ENCODE results near the gene LRRC36.
A peak's percentile ranks its signal among the peaks of the same experiment; 100 is the strongest.

The LRRC36 gene

DNA sequence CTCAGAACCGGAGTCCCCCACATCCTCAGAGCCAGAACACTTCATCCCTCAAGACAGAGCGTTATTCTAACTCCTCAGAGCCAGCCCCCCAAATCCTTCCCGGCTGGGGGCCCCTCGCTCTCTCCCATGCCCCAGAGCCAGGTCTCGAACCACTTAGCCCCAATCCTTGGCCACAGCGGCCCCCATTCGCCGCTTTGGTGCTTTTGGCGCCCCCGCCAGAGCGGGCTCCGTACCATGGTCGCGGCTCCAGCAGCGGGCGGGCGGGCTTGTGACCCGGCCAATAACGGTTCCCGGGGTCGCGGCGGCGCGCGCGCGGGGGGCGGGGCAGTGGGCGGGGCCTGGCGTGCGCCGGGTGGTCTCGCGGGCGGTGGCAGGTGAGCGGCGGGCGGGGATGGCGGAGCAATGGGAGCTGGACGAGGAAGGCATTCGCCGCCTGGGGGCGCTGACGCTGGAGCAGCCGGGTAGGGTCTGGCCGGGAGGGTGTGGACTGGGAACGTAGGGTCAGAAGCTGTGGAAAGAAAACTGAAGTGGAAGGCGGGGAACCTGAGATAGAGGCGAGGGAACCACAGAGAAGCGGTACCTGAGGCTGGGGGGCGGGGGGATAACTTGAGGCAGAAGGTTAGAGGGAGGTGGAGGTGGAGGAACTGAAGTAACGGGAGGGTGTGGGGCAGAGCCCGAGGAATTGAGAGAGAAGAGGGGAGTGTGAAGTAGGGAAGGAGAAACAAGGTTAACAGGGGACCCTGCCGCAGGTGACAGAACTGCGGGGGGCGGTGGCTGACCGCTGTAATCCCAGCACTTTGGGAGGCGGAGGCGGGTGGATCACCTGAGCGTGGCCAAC, at the start of gene LRRC36, which contains the start of gene KCTD19 (continued):
- TF ChIP-seq ZBTB49 (tag by site-specific recombination; IDR thresholded peaks at IDR 0.05; ENCODE audit: low read depth), result no peak
- TF ChIP-seq ZNF404 (tag by site-specific recombination; IDR thresholded peaks at IDR 0.05), result no peak
- TF ChIP-seq ZNF211 (tag by site-specific recombination; IDR thresholded peaks at IDR 0.05; ENCODE audit: low read depth), result no peak

- no peaks in the 10 kb centered on the region for H3K9me3 ChIP-seq (ENCODE audit: control insufficient read depth, insufficient read depth, low read depth, low read length)
- no peak overlapping the region for H3K27ac ChIP-seq (ENCODE audit: extremely low read depth, low read depth, low read length)
- H3K4me3 ChIP-seq (ENCODE audit: low read depth, low read length), result no peak overlapping the region
- POLR2A ChIA-PET, result interaction anchor here (0.6 to 0.9 kb wide), 2 partner anchors 33 to 49 kb away, joined by 3 to 7 read pairs; partner anchors contain the start of genes KCTD19 and LRRC36
- CTCF ChIA-PET, result interaction anchor here (0.6 to 3.8 kb wide), 5 partner anchors 9 to 61 kb away, joined by 3 to 14 read pairs (median 3); no protein-coding TSS in a partner anchor
- peaks cover 0 to 35% of the 10 kb centered on the region in 2 experiments; a peak in 2 of 3 replicates for H3K36me3 ChIP-seq (ENCODE audit: control insufficient read depth in 2 of 2, insufficient read depth in 1 of 2, low read length in 2 of 2)
- no peaks in the 10 kb centered on the region for H3K4me1 ChIP-seq (ENCODE audit: control insufficient read depth, insufficient read depth, low read length)
- no peak for TF ChIP-seq ZNF404 (tag by site-specific recombination; IDR thresholded peaks at IDR 0.05)
- no peak for TF ChIP-seq ZNF560 (tag by site-specific recombination; IDR thresholded peaks at IDR 0.05; ENCODE audit: borderline replicate concordance)
- TF ChIP-seq ZNF302 (tag by site-specific recombination; IDR thresholded peaks at IDR 0.05; ENCODE audit: low read depth), result no peak
- TF ChIP-seq ZBTB6 (tag by site-specific recombination; IDR thresholded peaks at IDR 0.05), result no peak
- peak; percentile 81 for TF ChIP-seq ZNF660 (tag by site-specific recombination; IDR thresholded peaks at IDR 0.05)
- TF ChIP-seq ZNF664 (tag by site-specific recombination; IDR thresholded peaks at IDR 0.05), result no peak
- no peak for TF ChIP-seq ZNF174 (tag by site-specific recombination; IDR thresholded peaks at IDR 0.05)
- TF ChIP-seq, protein P1, sequence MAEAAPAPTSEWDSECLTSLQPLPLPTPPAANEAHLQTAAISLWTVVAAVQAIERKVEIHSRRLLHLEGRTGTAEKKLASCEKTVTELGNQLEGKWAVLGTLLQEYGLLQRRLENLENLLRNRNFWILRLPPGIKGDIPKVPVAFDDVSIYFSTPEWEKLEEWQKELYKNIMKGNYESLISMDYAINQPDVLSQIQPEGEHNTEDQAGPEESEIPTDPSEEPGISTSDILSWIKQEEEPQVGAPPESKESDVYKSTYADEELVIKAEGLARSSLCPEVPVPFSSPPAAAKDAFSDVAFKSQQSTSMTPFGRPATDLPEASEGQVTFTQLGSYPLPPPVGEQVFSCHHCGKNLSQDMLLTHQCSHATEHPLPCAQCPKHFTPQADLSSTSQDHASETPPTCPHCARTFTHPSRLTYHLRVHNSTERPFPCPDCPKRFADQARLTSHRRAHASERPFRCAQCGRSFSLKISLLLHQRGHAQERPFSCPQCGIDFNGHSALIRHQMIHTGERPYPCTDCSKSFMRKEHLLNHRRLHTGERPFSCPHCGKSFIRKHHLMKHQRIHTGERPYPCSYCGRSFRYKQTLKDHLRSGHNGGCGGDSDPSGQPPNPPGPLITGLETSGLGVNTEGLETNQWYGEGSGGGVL (tag by site-specific recombination; IDR thresholded peaks at IDR 0.05), result peak; percentile 85
- TF ChIP-seq KLF1 (tag by site-specific recombination; IDR thresholded peaks at IDR 0.05), result no peak
- TF ChIP-seq ELK4 (IDR thresholded peaks at IDR 0.05; ENCODE audit: borderline replicate concordance, low read depth, low read length), result no peak
- TF ChIP-seq ZBTB7A (tag by site-specific recombination; IDR thresholded peaks at IDR 0.05; ENCODE audit: low read depth), result no peak
- TF ChIP-seq MEIS1 (CRISPR knock-in tag; IDR thresholded peaks at IDR 0.05; ENCODE audit: borderline replicate concordance), result no peak
- TF ChIP-seq, protein P2, sequence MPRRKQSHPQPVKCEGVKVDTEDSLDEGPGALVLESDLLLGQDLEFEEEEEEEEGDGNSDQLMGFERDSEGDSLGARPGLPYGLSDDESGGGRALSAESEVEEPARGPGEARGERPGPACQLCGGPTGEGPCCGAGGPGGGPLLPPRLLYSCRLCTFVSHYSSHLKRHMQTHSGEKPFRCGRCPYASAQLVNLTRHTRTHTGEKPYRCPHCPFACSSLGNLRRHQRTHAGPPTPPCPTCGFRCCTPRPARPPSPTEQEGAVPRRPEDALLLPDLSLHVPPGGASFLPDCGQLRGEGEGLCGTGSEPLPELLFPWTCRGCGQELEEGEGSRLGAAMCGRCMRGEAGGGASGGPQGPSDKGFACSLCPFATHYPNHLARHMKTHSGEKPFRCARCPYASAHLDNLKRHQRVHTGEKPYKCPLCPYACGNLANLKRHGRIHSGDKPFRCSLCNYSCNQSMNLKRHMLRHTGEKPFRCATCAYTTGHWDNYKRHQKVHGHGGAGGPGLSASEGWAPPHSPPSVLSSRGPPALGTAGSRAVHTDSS (tag by site-specific recombination; IDR thresholded peaks at IDR 0.05), result no peak
- peak; percentile 55 for TF ChIP-seq WT1 (tag by site-specific recombination; IDR thresholded peaks at IDR 0.05)
- no peak for TF ChIP-seq ZNF221 (tag by site-specific recombination; IDR thresholded peaks at IDR 0.05; ENCODE audit: borderline replicate concordance)
- no peak for TF ChIP-seq ZNF610 (tag by site-specific recombination; IDR thresholded peaks at IDR 0.05; ENCODE audit: borderline replicate concordance)
- TF ChIP-seq ZSCAN30 (tag by site-specific recombination; IDR thresholded peaks at IDR 0.05), result no peak
These were observed 49.2 kb upstream of the LRRC36 start for GRCh38 chr16:67277294-67277998.
